Adrenal gland (tissue), 12 donors: ENCODE measurements around the gene CD44. TPM values are rescaled to one million over a fixed set of nuclear protein-coding genes. Genes with fewer than 3 reads are reported as not detected.
A peak's percentile ranks its signal among the peaks of the same experiment; 100 is the strongest.

ENCODE experiments used
- DNase-seq, 7 donors: peaks; one replicate each; pipeline ENCODE4 v3.0.0-alpha.2; 2019 to 2020
- H3K27ac ChIP-seq, 5 donors: fragments of 200-600 bp; sonication (generic) in 4 of 5; 1 replicate in 3 of 5; 2 replicates in 2 of 5; pipeline versions ENCODE4 v1.5.1 to v1.8.0; 2016 to 2020; ENCODE audit warnings: mild to moderate bottlenecking in 1 of 5
- H3K27me3 ChIP-seq: fragments of 200-600 bp; 2 replicates; pipeline ENCODE4 v1.8.0; 2021
- H3K36me3 ChIP-seq, 2 donors: fragments of 200-600 bp; replicated peaks in 1 of 2; 1 replicate in 1 of 2; 2 replicates in 1 of 2; pipeline versions ENCODE4 v1.5.1 to v1.8.0; 2018 to 2022
- H3K4me1 ChIP-seq, 2 donors: fragments of 200-600 bp; replicated peaks in 1 of 2; 1 replicate in 1 of 2; 2 replicates in 1 of 2; pipeline versions ENCODE4 v1.5.1 to v1.8.0; 2018 to 2021
- H3K4me3 ChIP-seq, 4 donors: fragments of 200-600 bp; sonication (generic) in 3 of 4; one replicate each; pipeline ENCODE4 v1.5.1; 2016 to 2018
- H3K9me3 ChIP-seq, 3 donors: fragments of 200-600 bp; sonication (generic) in 1 of 3; replicated peaks in 1 of 3; 1 replicate in 2 of 3; 2 replicates in 1 of 3; pipeline versions ENCODE4 v1.5.1 to v1.8.0; 2016 to 2021
- POLR2A ChIP-seq, 2 donors: fragments of 450-650 bp; IDR thresholded peaks; one replicate each; pipeline ENCODE4 v1.6.1; 2017; ENCODE audit warnings: antibody characterized with exemption in 2 of 2, mild to moderate bottlenecking in 2 of 2, moderate library complexity in 1 of 2
- WGBS, 4 donors: extraction: QIAGEN DNeasy Blood & Tissue Kit in 2 of 4; methylation state at CpG; one replicate each; pipeline versions ENCODE4 v1.1.5 to v1.1.7; 2013 to 2017; 5-methylcytosine and 5-hydroxymethylcytosine counted together
- intact Hi-C, 2 donors: fragments of 100-400 bp; cut with DNase I; formaldehyde crosslinking; loops; one replicate each; pipeline versions ENCODE4 v1.14.1 to v1.15.0; 2022 to 2023
- polyA plus RNA-seq, 3 donors: library from polyadenylated mRNA; stranded (reverse); fragments of 200-250 nt in 2 of 3; fragments of 350-450 nt in 1 of 3; fragmentation: Illumina TruSeq in 1 of 3; extraction: RNeasy Lipid Tissue Mini Kit (QIAGEN cat#74804) in 1 of 3; gene quantifications; one replicate each; pipeline ENCODE4 v1.2.3, GENCODE V29; 2013 to 2014
- total RNA-seq, 9 donors: library from RNA; depleted of rRNA in 4 of 9; stranded (reverse); fragments of >200 nt in 4 of 9; fragments of 120-200 nt in 1 of 9; fragmentation: NEBNext Ultra II Directional in 1 of 9; extraction: Animal tissue kit (Norgen Biotek cat#: 25700) in 1 of 9; gene quantifications; one replicate each; pipeline versions ENCODE4 v1.1.0 to v1.2.4, GENCODE V29; 2013 to 2023
- TF ChIP-seq, protein P1 (sequence below), 6 experiments: fragments of 450-650 bp in 4 of 6; fragments of 200-600 bp in 2 of 6; sonication (generic) in 1 of 6; IDR thresholded peaks; 1 replicate in 5 of 6; 2 replicates in 1 of 6; pipeline versions ENCODE4 v1.5.1 to v1.8.0; 2016 to 2021; ENCODE audit warnings: antibody characterized with exemption in 6 of 6, mild to moderate bottlenecking in 2 of 6, moderate library complexity in 1 of 6
- donor health status: healthy with polysubstance abuse.
- donor health status: Bipolar disorder and iron deficiency.
- donor health status: DM: yes; HTN: yes; CAD: no.
- donor health status: DM: no; HTN: no; CAD: no.
- donor health status: DM: no; HTN: no; CAD: no.
- donor health status: DM: yes; HTN: yes; CAD: no.

CD44 gene
- total and polyA plus RNA-seq, 12 donors: 10.2 to 110 (median 77.5) TPM

DNA sequence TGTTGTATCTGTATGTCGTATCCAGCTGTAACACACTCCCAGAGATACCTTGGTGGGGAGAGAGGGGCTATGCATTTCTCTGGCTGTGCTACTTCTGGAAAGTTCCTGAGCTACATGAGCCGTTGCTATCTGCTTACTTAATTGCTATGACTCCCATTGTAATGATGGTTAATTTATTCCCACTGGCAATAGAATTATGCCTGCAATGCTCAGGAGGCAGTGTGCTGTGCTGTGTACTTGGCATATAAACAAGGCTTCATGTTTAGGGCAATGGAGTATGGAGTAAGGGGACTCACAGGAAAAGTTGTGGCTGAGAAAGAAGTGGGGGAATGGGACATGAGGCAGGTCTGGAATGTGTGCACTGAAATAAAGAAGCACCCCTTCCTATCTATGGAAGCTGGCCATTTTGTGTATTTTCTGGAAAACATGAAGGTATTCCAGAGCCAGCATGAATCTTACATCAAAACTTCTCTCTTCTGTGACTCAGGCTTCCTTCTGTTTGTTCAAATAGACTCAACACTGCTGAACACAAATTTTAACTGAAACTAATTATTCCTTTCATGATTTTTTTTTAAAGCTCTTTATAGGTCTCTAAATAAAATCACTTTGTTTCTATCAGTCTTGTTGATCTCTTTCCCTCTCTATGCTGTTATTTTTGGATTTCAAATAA lies 40.6 kb downstream of the CD44 start:
- WGBS, 4 donors: 73 to 97% (median 82%) methylated on average over 2 of the region's 2 CpGs
- H3K27ac ChIP-seq: peak overlapping the region in 1 of 5 donors; percentile 14
- no peaks in the 10 kb centered on the region for H3K36me3 ChIP-seq
- H3K9me3 ChIP-seq: no peaks in the 10 kb centered on the region
- no peak for TF ChIP-seq POLR2A (IDR thresholded peaks at IDR 0.05)
- TF ChIP-seq, protein P1, sequence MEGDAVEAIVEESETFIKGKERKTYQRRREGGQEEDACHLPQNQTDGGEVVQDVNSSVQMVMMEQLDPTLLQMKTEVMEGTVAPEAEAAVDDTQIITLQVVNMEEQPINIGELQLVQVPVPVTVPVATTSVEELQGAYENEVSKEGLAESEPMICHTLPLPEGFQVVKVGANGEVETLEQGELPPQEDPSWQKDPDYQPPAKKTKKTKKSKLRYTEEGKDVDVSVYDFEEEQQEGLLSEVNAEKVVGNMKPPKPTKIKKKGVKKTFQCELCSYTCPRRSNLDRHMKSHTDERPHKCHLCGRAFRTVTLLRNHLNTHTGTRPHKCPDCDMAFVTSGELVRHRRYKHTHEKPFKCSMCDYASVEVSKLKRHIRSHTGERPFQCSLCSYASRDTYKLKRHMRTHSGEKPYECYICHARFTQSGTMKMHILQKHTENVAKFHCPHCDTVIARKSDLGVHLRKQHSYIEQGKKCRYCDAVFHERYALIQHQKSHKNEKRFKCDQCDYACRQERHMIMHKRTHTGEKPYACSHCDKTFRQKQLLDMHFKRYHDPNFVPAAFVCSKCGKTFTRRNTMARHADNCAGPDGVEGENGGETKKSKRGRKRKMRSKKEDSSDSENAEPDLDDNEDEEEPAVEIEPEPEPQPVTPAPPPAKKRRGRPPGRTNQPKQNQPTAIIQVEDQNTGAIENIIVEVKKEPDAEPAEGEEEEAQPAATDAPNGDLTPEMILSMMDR (IDR thresholded peaks at IDR 0.05): no peak
- intact Hi-C loops: no loop called here
- peaks cover 2 to 5% of the 10 kb centered on the region in 2 donors for H3K4me1 ChIP-seq
- no peak for DNase-seq
- no peak overlapping the region for H3K4me3 ChIP-seq
- H3K27me3 ChIP-seq: no peaks in the 10 kb centered on the region

DNA sequence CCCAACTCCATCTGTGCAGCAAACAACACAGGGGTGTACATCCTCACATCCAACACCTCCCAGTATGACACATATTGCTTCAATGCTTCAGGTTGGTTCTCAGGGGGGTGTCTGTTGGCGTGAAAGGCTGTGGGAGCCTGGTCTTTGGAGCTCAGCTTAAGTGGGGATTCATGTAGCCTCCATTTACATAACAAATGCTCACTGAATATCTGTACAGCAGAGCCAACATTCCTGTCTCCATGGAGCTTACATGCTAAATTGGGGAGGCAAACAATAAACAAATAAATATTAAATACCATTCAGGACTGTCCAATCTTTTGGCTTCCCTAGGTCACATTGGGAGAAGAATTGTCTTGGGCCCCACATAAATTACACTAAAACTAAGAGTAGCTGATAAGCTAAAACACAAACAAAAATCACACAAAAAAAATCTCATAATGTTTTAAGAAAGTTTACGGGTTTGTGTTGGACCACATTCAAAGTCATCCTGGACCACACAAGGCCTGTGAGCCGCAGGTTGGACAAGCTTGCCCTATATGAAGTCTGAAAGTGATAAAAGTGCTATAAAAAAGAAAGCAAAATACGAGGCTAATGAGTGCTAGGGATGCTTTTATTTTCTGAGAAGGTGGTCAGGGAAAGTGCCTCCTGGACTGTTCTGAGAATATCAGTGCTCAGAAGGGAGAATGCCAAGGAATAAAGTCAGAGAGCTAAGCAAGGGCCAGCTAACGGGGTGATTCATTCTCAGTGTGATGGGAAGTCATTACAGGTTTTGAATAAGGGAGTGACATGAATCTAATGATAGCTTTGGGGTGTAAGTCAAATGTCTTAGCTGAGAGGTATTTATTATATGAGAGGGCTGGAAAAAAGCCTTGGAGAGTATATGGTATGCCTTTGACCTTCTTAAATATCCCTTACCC lies 41.6 kb downstream of the CD44 start:
- Histone ChIP-seq H3K27me3 (no peaks in the 10 kb centered on the region), H3K4me3 (no peak overlapping the region), H3K9me3 (no peaks in the 10 kb centered on the region), H3K27ac (peak overlapping the region in 2 of 5 donors; percentile 14 to 24), H3K36me3 (no peaks in the 10 kb centered on the region), H3K4me1 (no peaks in the 10 kb centered on the region)
- WGBS, 4 donors: 76 to 82% (median 80%) methylated on average over 4 to 5 of the region's 5 CpGs
- TF ChIP-seq POLR2A (IDR thresholded peaks at IDR 0.05): no peak
- TF ChIP-seq, protein P1 (IDR thresholded peaks at IDR 0.05): no peak
- DNase-seq: no peak
- intact Hi-C loops: no loop called here

GRCh38 chr11:35182317-35182939 lies 43.5 kb downstream of the CD44 start:
- Histone ChIP-seq H3K9me3 (no peaks in the 10 kb centered on the region), H3K27ac (no peak overlapping the region), H3K4me1 (no peaks in the 10 kb centered on the region), H3K36me3 (no peaks in the 10 kb centered on the region), H3K27me3 (no peaks in the 10 kb centered on the region), H3K4me3 (no peak overlapping the region)
- 88 to 93% (median 88%) methylated on average over 6 of the region's 6 CpGs for WGBS, 4 donors
- DNase-seq: no peak
- intact Hi-C loops: no loop called here
- TF ChIP-seq POLR2A (IDR thresholded peaks at IDR 0.05): no peak
- TF ChIP-seq, protein P1 (IDR thresholded peaks at IDR 0.05): no peak

- Histone ChIP-seq H3K36me3 (peaks cover 0 to 5% of the 10 kb centered on the region in 2 donors), H3K4me3 (no peak overlapping the region), H3K27me3 (no peaks in the 10 kb centered on the region), H3K27ac (no peak overlapping the region), H3K4me1 (no peaks in the 10 kb centered on the region), H3K9me3 (no peaks in the 10 kb centered on the region)
- TF ChIP-seq POLR2A (IDR thresholded peaks at IDR 0.05): no peak
- TF ChIP-seq, protein P1 (IDR thresholded peaks at IDR 0.05): no peak
- DNase-seq: no peak
- intact Hi-C loops: no loop called here
- WGBS, 4 donors: 74 to 82% (median 80%) methylated on average over 2 of the region's 2 CpGs
These were observed 44.5 kb downstream of the CD44 start for GRCh38 chr11:35183326-35183925.
